ENCODE measurements around the gene ZNF467. TPM values are rescaled to one million over a fixed set of nuclear protein-coding genes. Genes with fewer than 3 reads are reported as not detected.

The ZNF467 gene
- total RNA-seq, 2 donors from 2014 or later: 9.9 to 13.2 TPM

- intact Hi-C loops (cut with DNase I): no loop called here
- TF ChIP-seq CTCF (IDR thresholded peaks at IDR 0.05) (no peak), POLR2A (IDR thresholded peaks at IDR 0.05) (no peak)
- 81 to 82% methylated on average over 5 to 12 of the region's 12 CpGs for WGBS, 2 donors
- H3K4me1 ChIP-seq: no peaks in the 10 kb centered on the region
- H3K27ac ChIP-seq: no peak overlapping the region
- peaks cover 0 to 8% of the 10 kb centered on the region in 2 donors for H3K36me3 ChIP-seq (replicated peaks in 1 of 2; ENCODE audit: insufficient read depth in 1 of 2, low read depth in 2 of 2)
- ATAC-seq (no peak), DNase-seq (no peak)
- H3K27me3 ChIP-seq: no peaks in the 10 kb centered on the region
- no peak overlapping the region for H3K4me3 ChIP-seq
- no peaks in the 10 kb centered on the region for H3K9me3 ChIP-seq
Observed at GRCh38 chr7:149727899-149728476, 45.4 kb downstream of the ZNF467 start.

GRCh38 chr7:149727053-149727898 lies 46.1 kb downstream of the ZNF467 start:
- Histone ChIP-seq H3K4me3 (no peak overlapping the region), H3K27me3 (no peaks in the 10 kb centered on the region), H3K4me1 (no peaks in the 10 kb centered on the region), H3K36me3 (replicated peaks in 1 of 2; ENCODE audit: insufficient read depth in 1 of 2, low read depth in 2 of 2) (peaks cover 0 to 8% of the 10 kb centered on the region in 2 donors), H3K27ac (no peak overlapping the region), H3K9me3 (no peaks in the 10 kb centered on the region)
- TF ChIP-seq POLR2A (IDR thresholded peaks at IDR 0.05): no peak
- TF ChIP-seq CTCF (IDR thresholded peaks at IDR 0.05): no peak
- ATAC-seq (no peak), DNase-seq (no peak)
- WGBS, 2 donors: 77% methylated on average over 12 to 13 of the region's 13 CpGs
- intact Hi-C loops (cut with DNase I): no loop called here

- ATAC-seq: no peak
- Histone ChIP-seq H3K36me3 (replicated peaks in 1 of 2; ENCODE audit: insufficient read depth in 1 of 2, low read depth in 2 of 2) (peaks cover 0 to 8% of the 10 kb centered on the region in 2 donors), H3K27ac (no peak overlapping the region), H3K4me3 (no peak overlapping the region), H3K27me3 (no peaks in the 10 kb centered on the region), H3K9me3 (no peaks in the 10 kb centered on the region), H3K4me1 (peaks cover 2% of the 10 kb centered on the region)
- 60 to 86% methylated on average over 1 to 6 of the region's 6 CpGs for WGBS, 2 donors
- TF ChIP-seq POLR2A (IDR thresholded peaks at IDR 0.05) (no peak), CTCF (IDR thresholded peaks at IDR 0.05) (no peak)
- intact Hi-C loops (cut with DNase I): no loop called here
- no peak for DNase-seq
Observed at GRCh38 chr7:149725916-149726315, 47.5 kb downstream of the ZNF467 start.

GRCh38 chr7:149725426-149725821 lies 48.0 kb downstream of the ZNF467 start:
- Histone ChIP-seq H3K27me3 (no peaks in the 10 kb centered on the region), H3K9me3 (no peaks in the 10 kb centered on the region), H3K4me1 (peaks cover 7% of the 10 kb centered on the region), H3K36me3 (replicated peaks in 1 of 2; ENCODE audit: insufficient read depth in 1 of 2, low read depth in 2 of 2) (peaks cover 0 to 8% of the 10 kb centered on the region in 2 donors), H3K4me3 (no peak overlapping the region), H3K27ac (no peak overlapping the region)
- intact Hi-C loops (cut with DNase I): no loop called here
- ATAC-seq: no peak
- TF ChIP-seq CTCF (IDR thresholded peaks at IDR 0.05): no peak
- TF ChIP-seq POLR2A (IDR thresholded peaks at IDR 0.05): no peak
- DNase-seq: no peak
- WGBS, 2 donors: 72 to 94% methylated on average over 12 of the region's 12 CpGs

Data from body of pancreas (tissue), 4 donors.